ENCODE data around the gene MYT1.

- TF ChIP-seq REST (IDR thresholded peaks at IDR 0.05; ENCODE audit: insufficient replicate concordance, low read depth), result no peak
- no peak for TF ChIP-seq GABPA (IDR thresholded peaks at IDR 0.05; ENCODE audit: low read depth)
Observed at GRCh38 chr20:64242003-64242796, 77.9 kb downstream of the MYT1 start.
